IMR-90 (cell line): ENCODE results near the gene MAST1. TPM values are rescaled to one million over a fixed set of nuclear protein-coding genes. Genes with fewer than 3 reads are reported as not detected.

Experiments
- ATAC-seq: fragments of 200-7000 bp; cut with Tn5 transposase; 2 replicates; pipeline ENCODE4 v1.9.1; 2020; ENCODE audit warnings: low read depth, mild to moderate bottlenecking, moderate library complexity
- BruUV-seq: library from RNA; stranded (reverse); fragments of 400-500 nt; replicated peaks from 2 replicates; lab custom pipeline; 2021; lab: Mats Ljungman, UMichigan
- CTCF ChIA-PET: fragments of 300-600 bp; formaldehyde crosslinking; extraction: SDS; loops from one replicate; lab custom pipeline; 2021; ENCODE audit warnings: antibody characterized with exemption; lab: Yijun Ruan, JAX
- POLR2A ChIA-PET: fragments of 300-600 bp; sonication (Branson Sonifier 250); formaldehyde crosslinking; loops from one replicate; lab custom pipeline; 2022; ENCODE audit warnings: antibody characterized with exemption; ENCODE audit not compliant: unreplicated experiment; lab: Charles Lee
- DNase-seq: peaks from one replicate; pipeline ENCODE4 v3.0.0; 2013
- H2AFZ ChIP-seq: replicated peaks from 2 replicates; pipeline ENCODE3; 2013; ENCODE audit warnings: low read length, mild to moderate bottlenecking; ENCODE audit not compliant: poor library complexity
- H2AK5ac ChIP-seq: 2 replicates; pipeline ENCODE4 v1.6.1; 2013; ENCODE audit warnings: low read depth, low read length, inconsistent platforms
- H2AK9ac ChIP-seq: replicated peaks from 2 replicates; pipeline ENCODE3; 2013; ENCODE audit warnings: mild to moderate bottlenecking, low read depth, low read length, moderate library complexity; ENCODE audit not compliant: poor library complexity
- H2BK120ac ChIP-seq: 2 replicates; pipeline ENCODE4 v1.6.1; 2013; ENCODE audit warnings: low read depth, low read length, inconsistent platforms
- H2BK15ac ChIP-seq: 3 replicates; pipeline ENCODE4 v1.6.1; 2013; ENCODE audit warnings: low read depth, low read length, inconsistent platforms
- H2BK20ac ChIP-seq: 2 replicates; pipeline ENCODE4 v1.6.1; 2013; ENCODE audit warnings: low read depth, mild to moderate bottlenecking, inconsistent platforms, low read length, moderate library complexity
- H2BK5ac ChIP-seq: 2 replicates; pipeline ENCODE4 v1.6.1; 2013; ENCODE audit warnings: mild to moderate bottlenecking, low read depth, low read length, inconsistent platforms; ENCODE audit not compliant: poor library complexity, severe bottlenecking
- H3K14ac ChIP-seq: replicated peaks from 2 replicates; pipeline ENCODE4 v1.6.1; 2013; ENCODE audit warnings: low read depth, low read length, inconsistent platforms
- H3K18ac ChIP-seq: 2 replicates; pipeline ENCODE4 v1.6.1; 2013; ENCODE audit warnings: low read depth, low read length, control low read depth
- H3K23ac ChIP-seq: 2 replicates; pipeline ENCODE4 v1.6.1; 2013; ENCODE audit warnings: low read depth, low read length, inconsistent platforms
- H3K27ac ChIP-seq: 2 replicates; pipeline ENCODE4 v1.5.1; 2013; ENCODE audit warnings: mild to moderate bottlenecking, control low read depth, low read length; ENCODE audit not compliant: insufficient read depth
- H3K27me3 ChIP-seq: 2 replicates; pipeline ENCODE4 v1.6.1; 2013; ENCODE audit warnings: low read length; ENCODE audit not compliant: control insufficient read depth, insufficient read depth
- H3K36me3 ChIP-seq: 2 replicates; pipeline ENCODE4 v1.6.1; 2013; ENCODE audit warnings: low read length, mixed read lengths; ENCODE audit not compliant: control insufficient read depth, insufficient read depth
- H3K4ac ChIP-seq: 2 replicates; pipeline ENCODE4 v1.6.1; 2013; ENCODE audit warnings: low read depth, low read length, inconsistent platforms
- H3K4me1 ChIP-seq: 2 replicates; pipeline ENCODE4 v1.6.1; 2013; ENCODE audit warnings: low read length, mixed read lengths; ENCODE audit not compliant: control insufficient read depth, insufficient read depth
- H3K4me2 ChIP-seq: 2 replicates; pipeline ENCODE4 v1.6.1; 2013; ENCODE audit warnings: low read depth, mild to moderate bottlenecking, control low read depth, low read length, moderate library complexity
- H3K4me3 ChIP-seq: 2 replicates; pipeline ENCODE4 v1.5.1; 2013; ENCODE audit warnings: low read depth, mild to moderate bottlenecking, control low read depth, low read length, moderate library complexity; ENCODE audit not compliant: insufficient read depth
- H3K56ac ChIP-seq: 2 replicates; pipeline ENCODE4 v1.6.1; 2013; ENCODE audit warnings: low read length, inconsistent platforms; ENCODE audit not compliant: insufficient read depth; ENCODE audit errors: extremely low read depth
- H3K79me1 ChIP-seq, 2 experiments: 2 replicates each; pipeline ENCODE4 v1.6.1; 2013; ENCODE audit warnings: low read length in 2 of 2, inconsistent platforms in 1 of 2, low read depth in 1 of 2
- H3K9ac ChIP-seq: 2 replicates; pipeline ENCODE4 v1.6.1; 2013; ENCODE audit warnings: low read depth, low read length, control low read depth
- H3K9me1 ChIP-seq: 2 replicates; pipeline ENCODE4 v1.6.1; 2013; ENCODE audit warnings: low read length, inconsistent platforms; ENCODE audit not compliant: insufficient read depth
- H3K9me3 ChIP-seq: 2 replicates; pipeline ENCODE4 v1.6.1; 2013; ENCODE audit warnings: low read length; ENCODE audit not compliant: control insufficient read depth, insufficient read depth
- H4K20me1 ChIP-seq: 2 replicates; pipeline ENCODE4 v1.6.1; 2013; ENCODE audit warnings: low read length, inconsistent platforms; ENCODE audit not compliant: insufficient read depth
- H4K5ac ChIP-seq: 2 replicates; pipeline ENCODE4 v1.6.1; 2013; ENCODE audit warnings: mild to moderate bottlenecking, low read depth, low read length, control low read depth
- H4K8ac ChIP-seq, 2 experiments: 2 replicates each; pipeline ENCODE4 v1.6.1; 2013; ENCODE audit warnings: low read depth in 2 of 2, low read length in 2 of 2, control low read depth in 1 of 2, inconsistent platforms in 1 of 2
- H4K91ac ChIP-seq: 2 replicates; pipeline ENCODE4 v1.6.1; 2013; ENCODE audit warnings: low read depth, low read length, inconsistent platforms; ENCODE audit not compliant: insufficient read depth
- BHLHE40 ChIP-seq: fragments of 150-350 bp; IDR thresholded peaks from 2 replicates; pipeline ENCODE4 v1.6.1; 2016; ENCODE audit warnings: mild to moderate bottlenecking, low read depth, low read length
- CEBPB ChIP-seq: IDR thresholded peaks from 2 replicates; pipeline ENCODE4 v1.6.1; 2012; ENCODE audit warnings: low read depth, low read length, improper control_type of control experiment
- MAFK ChIP-seq: IDR thresholded peaks from 2 replicates; pipeline ENCODE4 v1.6.1; 2012; ENCODE audit warnings: low read depth, low read length, improper control_type of control experiment
- MAZ ChIP-seq: IDR thresholded peaks from 2 replicates; pipeline ENCODE4 v1.6.1; 2012; ENCODE audit warnings: low read depth, mild to moderate bottlenecking, low read length, improper control_type of control experiment, moderate library complexity, borderline replicate concordance
- NFE2L2 ChIP-seq: fragments of 150-350 bp; IDR thresholded peaks from 2 replicates; pipeline ENCODE4 v1.6.1; 2016; ENCODE audit warnings: low read depth, mild to moderate bottlenecking, low read length
- POLR2A ChIP-seq: IDR thresholded peaks from 2 replicates; pipeline ENCODE4 v1.6.1; 2012; ENCODE audit warnings: mild to moderate bottlenecking, low read depth, low read length
- RAD21 ChIP-seq: IDR thresholded peaks from 2 replicates; pipeline ENCODE4 v1.6.1; 2012; ENCODE audit warnings: low read length, improper control_type of control experiment
- RCOR1 ChIP-seq: IDR thresholded peaks from 2 replicates; pipeline ENCODE4 v1.6.1; 2012; ENCODE audit warnings: mild to moderate bottlenecking, low read length, improper control_type of control experiment; ENCODE audit not compliant: insufficient replicate concordance
- RFX5 ChIP-seq: IDR thresholded peaks from 2 replicates; pipeline ENCODE4 v1.8.0; 2012; ENCODE audit warnings: low read depth, mild to moderate bottlenecking, low read length, moderate library complexity
- SMC3 ChIP-seq: fragments of 150-350 bp; IDR thresholded peaks from 2 replicates; pipeline ENCODE4 v1.6.1; 2016; ENCODE audit warnings: low read depth, mild to moderate bottlenecking, antibody characterized with exemption, low read length, moderate library complexity
- WGBS, 2 experiments: methylation state at CpG; one replicate each; pipeline versions ENCODE4 v1.1.5 to v1.1.7; 2013; ENCODE audit warnings: missing lambda C conversion rate in 2 of 2; ENCODE audit not compliant: insufficient read length in 1 of 2; ENCODE audit errors: extremely low coverage in 2 of 2; 5-methylcytosine and 5-hydroxymethylcytosine counted together
- dilution Hi-C: fragments of 300-500 bp; cut with HindIII; formaldehyde crosslinking; loops from one replicate; pipeline ENCODE4 v1.14.3; 2018; ENCODE audit warnings: low sequenced_read_pairs; ENCODE audit not compliant: unreplicated experiment
- in situ Hi-C: fragments of 300-500 bp; cut with MboI; formaldehyde crosslinking; loops from 3 replicates; pipeline ENCODE4 v1.14.3; 2019; ENCODE audit warnings: low sequenced_read_pairs, inconsistent platforms, mixed read lengths
- intact Hi-C: fragments of 100-400 bp; cut with micrococcal nuclease; formaldehyde crosslinking; loops from 2 replicates; pipeline ENCODE4 v1.10.0; 2022
- polyA plus RNA-seq, 3 experiments: library from polyadenylated mRNA; depleted of rRNA; stranded (reverse); fragments of >200 nt; gene quantifications; 2 replicates each; pipeline ENCODE4 v1.2.3, GENCODE V29; 2012; ENCODE audit warnings: low replicate concordance in 1 of 3
- total RNA-seq: library from RNA; depleted of rRNA; stranded (reverse); fragments of >200 nt; gene quantifications from 2 replicates; pipeline ENCODE4 v1.2.3, GENCODE V29; 2012
- TF ChIP-seq, protein P1 (sequence below): fragments of 150-350 bp; IDR thresholded peaks from 2 replicates; pipeline ENCODE4 v1.6.1; 2017; ENCODE audit warnings: mild to moderate bottlenecking, antibody characterized with exemption, low read length, low read depth
- TF ChIP-seq, protein P2 (sequence below): conservative IDR thresholded peaks from 2 replicates; pipeline ENCODE4 v1.5.1; 2012; ENCODE audit warnings: mild to moderate bottlenecking, low read depth, low read length, improper control_type of control experiment

Gene MAST1
- total and polyA plus RNA-seq, 2 of the 4 experiments (the other 2 are of a cell fraction), result 0.56 to 1.1 TPM

GRCh38 chr19:12789098-12789903, 49.0 kb upstream of the MAST1 start (continued):
- no peak for TF ChIP-seq MAZ
- TF ChIP-seq CEBPB, result no peak

- Histone ChIP-seq H3K9me3 (no peaks in the 10 kb centered on the region), H3K36me3 (no peaks in the 10 kb centered on the region), H3K4me2 (peak overlapping the region; percentile 80), H2AK5ac (peak overlapping the region; percentile 85), H4K8ac (peak overlapping the region; percentile 45 to 92), H3K9ac (peak overlapping the region; percentile 63), H3K23ac (peak overlapping the region; percentile 98), H3K4ac (peak overlapping the region; percentile 97), H3K4me3 (peak overlapping the region; percentile 39), H3K4me1 (peaks cover 27% of the 10 kb centered on the region), H2AFZ (peak overlapping the region; percentile 81), H3K79me1 (peaks cover 0 to 39% of the 10 kb centered on the region in 2 experiments; a peak in 2 of 4 replicates), H3K9me1 (peaks cover 6% of the 10 kb centered on the region), H4K91ac (peak overlapping the region; percentile 91), H3K14ac (peak overlapping the region; percentile 72), H2BK120ac (peak overlapping the region; percentile 84), H3K27ac (peak overlapping the region; percentile 89), H3K18ac (peak overlapping the region; percentile 6), H4K20me1 (peaks cover 20% of the 10 kb centered on the region), H2AK9ac (peak overlapping the region; percentile 95), H2BK20ac (peak overlapping the region; percentile 57), H4K5ac (peak overlapping the region; percentile 44), H2BK5ac (peak overlapping the region; percentile 91), H2BK15ac (peak overlapping the region; percentile 87; the same call in 1 of the 3 replicates), H3K56ac (peak overlapping the region; percentile 89), H3K27me3 (no peaks in the 10 kb centered on the region)
- intact Hi-C loops, result no loop called here
- in situ Hi-C loops, result loop anchor here (25.0 kb wide), 1 partner anchor 1047 kb away; no protein-coding TSS in a partner anchor
- ChIA-PET CTCF (no interaction called here), POLR2A (interaction anchor here (0.6 kb wide), 1 partner anchor 46 kb away, joined by 3 read pairs; no protein-coding TSS in a partner anchor)
- no TSS peak for BruUV-seq
- peak; percentile 60 for ATAC-seq
- WGBS, 2 experiments, result 0% methylated on average over 19 of the region's 56 CpGs; no CpG with 5 or more reads in 1 of the 2 experiments
- peak; percentile 93 for DNase-seq
- dilution Hi-C loops, result no loop called here
- TF ChIP-seq RFX5, result peak; percentile 51; the same call in 1 of the 2 replicates
- TF ChIP-seq NFE2L2, result no peak
- TF ChIP-seq SMC3, result no peak
- peak; percentile 98 for TF ChIP-seq CEBPB
- TF ChIP-seq RAD21, result no peak
- no peak for TF ChIP-seq MAFK
- peak; percentile 94 for TF ChIP-seq BHLHE40
- no peak for TF ChIP-seq RCOR1
- TF ChIP-seq, protein P1, sequence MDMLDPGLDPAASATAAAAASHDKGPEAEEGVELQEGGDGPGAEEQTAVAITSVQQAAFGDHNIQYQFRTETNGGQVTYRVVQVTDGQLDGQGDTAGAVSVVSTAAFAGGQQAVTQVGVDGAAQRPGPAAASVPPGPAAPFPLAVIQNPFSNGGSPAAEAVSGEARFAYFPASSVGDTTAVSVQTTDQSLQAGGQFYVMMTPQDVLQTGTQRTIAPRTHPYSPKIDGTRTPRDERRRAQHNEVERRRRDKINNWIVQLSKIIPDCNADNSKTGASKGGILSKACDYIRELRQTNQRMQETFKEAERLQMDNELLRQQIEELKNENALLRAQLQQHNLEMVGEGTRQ, result no peak
- TF ChIP-seq POLR2A, result peak; percentile 15; the same call in 1 of the 2 replicates
- TF ChIP-seq, protein P2, sequence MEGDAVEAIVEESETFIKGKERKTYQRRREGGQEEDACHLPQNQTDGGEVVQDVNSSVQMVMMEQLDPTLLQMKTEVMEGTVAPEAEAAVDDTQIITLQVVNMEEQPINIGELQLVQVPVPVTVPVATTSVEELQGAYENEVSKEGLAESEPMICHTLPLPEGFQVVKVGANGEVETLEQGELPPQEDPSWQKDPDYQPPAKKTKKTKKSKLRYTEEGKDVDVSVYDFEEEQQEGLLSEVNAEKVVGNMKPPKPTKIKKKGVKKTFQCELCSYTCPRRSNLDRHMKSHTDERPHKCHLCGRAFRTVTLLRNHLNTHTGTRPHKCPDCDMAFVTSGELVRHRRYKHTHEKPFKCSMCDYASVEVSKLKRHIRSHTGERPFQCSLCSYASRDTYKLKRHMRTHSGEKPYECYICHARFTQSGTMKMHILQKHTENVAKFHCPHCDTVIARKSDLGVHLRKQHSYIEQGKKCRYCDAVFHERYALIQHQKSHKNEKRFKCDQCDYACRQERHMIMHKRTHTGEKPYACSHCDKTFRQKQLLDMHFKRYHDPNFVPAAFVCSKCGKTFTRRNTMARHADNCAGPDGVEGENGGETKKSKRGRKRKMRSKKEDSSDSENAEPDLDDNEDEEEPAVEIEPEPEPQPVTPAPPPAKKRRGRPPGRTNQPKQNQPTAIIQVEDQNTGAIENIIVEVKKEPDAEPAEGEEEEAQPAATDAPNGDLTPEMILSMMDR, result no peak
- TF ChIP-seq MAZ, result peak; percentile 91
These were observed 48.3 kb upstream of the MAST1 start for GRCh38 chr19:12789904-12790619.
